Smooth muscle cell (in vitro differentiated cells): ENCODE results near the gene KLHDC1. TPM values are rescaled to one million over a fixed set of nuclear protein-coding genes. Genes with fewer than 3 reads are reported as not detected.

ENCODE experiments used
- DNase-seq: peaks from one replicate; lab custom pipeline; 2025; ENCODE audit not compliant: unreplicated experiment; lab: John Stamatoyannopoulos, UW
- H2AFZ ChIP-seq: fragments of 200-600 bp; sonication (generic); 2 replicates; pipeline ENCODE4 v1.6.0; 2016; ENCODE audit warnings: antibody characterized with exemption, low read depth, mild to moderate bottlenecking
- H3F3A ChIP-seq: fragments of 200-600 bp; sonication (generic); 2 replicates; pipeline ENCODE4 v1.6.0; 2017; ENCODE audit warnings: antibody characterized with exemption, low read depth
- H3K27ac ChIP-seq: fragments of 200-600 bp; sonication (generic); 2 replicates; pipeline ENCODE4 v1.5.1; 2016; ENCODE audit warnings: low read depth, mild to moderate bottlenecking
- H3K27me3 ChIP-seq: fragments of 200-600 bp; sonication (generic); 2 replicates; pipeline ENCODE4 v1.6.1; 2016; ENCODE audit warnings: low read depth, mild to moderate bottlenecking
- H3K36me3 ChIP-seq: fragments of 200-600 bp; sonication (generic); 2 replicates; pipeline ENCODE4 v1.5.1; 2016; ENCODE audit warnings: low read depth
- H3K4me1 ChIP-seq: fragments of 200-600 bp; sonication (generic); 2 replicates; pipeline ENCODE4 v1.5.1; 2016; ENCODE audit warnings: low read depth
- H3K4me2 ChIP-seq: fragments of 200-600 bp; sonication (generic); 2 replicates; pipeline ENCODE4 v1.6.0; 2016; ENCODE audit warnings: mild to moderate bottlenecking
- H3K4me3 ChIP-seq: fragments of 200-600 bp; sonication (generic); 2 replicates; pipeline ENCODE4 v1.5.1; 2016; ENCODE audit warnings: mild to moderate bottlenecking
- H3K79me2 ChIP-seq: fragments of 200-600 bp; sonication (generic); 2 replicates; pipeline ENCODE4 v1.6.0; 2016; ENCODE audit warnings: low read depth, mild to moderate bottlenecking
- H3K9ac ChIP-seq: fragments of 200-600 bp; sonication (generic); 2 replicates; pipeline ENCODE4 v1.6.0; 2016; ENCODE audit warnings: low read depth
- H3K9me3 ChIP-seq: fragments of 200-600 bp; sonication (generic); replicated peaks from 2 replicates; pipeline ENCODE4 v1.5.1; 2016; ENCODE audit warnings: low read depth
- H4K20me1 ChIP-seq: fragments of 200-600 bp; sonication (generic); 2 replicates; pipeline ENCODE4 v1.6.0; 2016; ENCODE audit warnings: low read depth
- WGBS: methylation state at CpG from one replicate; pipeline ENCODE4 v1.1.7; 2016; ENCODE audit warnings: low lambda C conversion rate; 5-methylcytosine and 5-hydroxymethylcytosine counted together
- polyA plus RNA-seq: library from polyadenylated mRNA; unstranded; fragments of >200 nt; fragmentation: Nextera tagmentation; extraction: Ambion mirVana; gene quantifications from 2 replicates; pipeline ENCODE4 v1.2.1, GENCODE V29; 2016
- total RNA-seq: library from RNA; depleted of rRNA; stranded (reverse); fragments of >200 nt; gene quantifications from 2 replicates; pipeline ENCODE4 v1.2.3, GENCODE V29; 2014
- TF ChIP-seq, protein P1 (sequence below): fragments of 200-600 bp; sonication (generic); IDR thresholded peaks from 2 replicates; pipeline ENCODE4 v1.5.1; 2017; ENCODE audit warnings: borderline replicate concordance, mild to moderate bottlenecking, antibody characterized with exemption; ENCODE audit not compliant: insufficient read depth, poor library complexity, severe bottlenecking

The KLHDC1 gene
- total and polyA plus RNA-seq, 2 experiments from 2014 or later, result 5.1 to 5.9 TPM

DNA sequence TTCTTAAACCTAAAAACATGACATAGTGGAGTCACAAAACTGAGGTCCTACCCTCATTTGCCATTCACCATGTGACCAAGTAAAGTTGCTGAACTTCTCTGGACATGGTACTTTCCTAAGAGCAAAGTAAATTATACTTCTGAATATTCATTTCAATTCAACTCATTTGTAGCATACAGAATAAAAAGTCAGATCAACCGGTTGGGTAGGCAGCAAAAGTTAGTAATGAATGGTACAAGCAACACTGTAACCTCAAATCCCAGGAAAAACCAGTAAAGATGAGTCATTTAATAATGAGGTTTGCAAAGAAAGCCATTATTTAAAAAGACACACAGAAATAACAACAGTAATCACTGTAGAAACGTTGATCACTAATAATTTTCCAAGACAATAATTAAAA lies 13.6 kb upstream of the KLHDC1 start:
- no peak for DNase-seq
- Histone ChIP-seq H3K36me3 (no peaks in the 10 kb centered on the region), H4K20me1 (no peaks in the 10 kb centered on the region), H3K79me2 (no peaks in the 10 kb centered on the region), H3K4me1 (no peaks in the 10 kb centered on the region), H3F3A (no peaks in the 10 kb centered on the region), H3K9me3 (no peaks in the 10 kb centered on the region), H3K4me2 (peak overlapping the region; percentile 17), H3K27me3 (no peaks in the 10 kb centered on the region), H2AFZ (no peak overlapping the region), H3K4me3 (no peak overlapping the region), H3K27ac (peak overlapping the region; percentile 2), H3K9ac (no peak overlapping the region)
- TF ChIP-seq, protein P1, sequence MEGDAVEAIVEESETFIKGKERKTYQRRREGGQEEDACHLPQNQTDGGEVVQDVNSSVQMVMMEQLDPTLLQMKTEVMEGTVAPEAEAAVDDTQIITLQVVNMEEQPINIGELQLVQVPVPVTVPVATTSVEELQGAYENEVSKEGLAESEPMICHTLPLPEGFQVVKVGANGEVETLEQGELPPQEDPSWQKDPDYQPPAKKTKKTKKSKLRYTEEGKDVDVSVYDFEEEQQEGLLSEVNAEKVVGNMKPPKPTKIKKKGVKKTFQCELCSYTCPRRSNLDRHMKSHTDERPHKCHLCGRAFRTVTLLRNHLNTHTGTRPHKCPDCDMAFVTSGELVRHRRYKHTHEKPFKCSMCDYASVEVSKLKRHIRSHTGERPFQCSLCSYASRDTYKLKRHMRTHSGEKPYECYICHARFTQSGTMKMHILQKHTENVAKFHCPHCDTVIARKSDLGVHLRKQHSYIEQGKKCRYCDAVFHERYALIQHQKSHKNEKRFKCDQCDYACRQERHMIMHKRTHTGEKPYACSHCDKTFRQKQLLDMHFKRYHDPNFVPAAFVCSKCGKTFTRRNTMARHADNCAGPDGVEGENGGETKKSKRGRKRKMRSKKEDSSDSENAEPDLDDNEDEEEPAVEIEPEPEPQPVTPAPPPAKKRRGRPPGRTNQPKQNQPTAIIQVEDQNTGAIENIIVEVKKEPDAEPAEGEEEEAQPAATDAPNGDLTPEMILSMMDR, result no peak
- 48% methylated on average over 2 of the region's 2 CpGs for WGBS

DNA sequence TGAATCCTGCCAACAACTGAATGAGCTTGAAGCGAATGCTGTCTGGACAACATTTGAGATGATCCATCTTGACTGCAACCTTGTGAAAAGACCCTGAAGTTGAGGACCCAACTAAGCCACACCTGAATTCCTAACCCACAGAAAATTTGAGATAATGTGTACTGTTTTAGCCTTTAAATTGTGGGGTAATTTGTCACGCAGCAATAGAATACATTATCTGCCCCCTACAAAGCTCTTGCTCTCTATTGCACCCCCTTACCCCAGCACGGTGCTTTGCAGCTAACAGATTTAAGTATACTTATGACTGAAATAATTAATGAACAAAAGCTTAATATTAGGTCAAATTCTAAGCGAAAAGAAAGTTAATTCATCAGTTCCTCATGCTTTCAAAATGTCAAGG lies 6.5 kb upstream of the KLHDC1 start:
- Histone ChIP-seq H3K27ac (no peak overlapping the region), H4K20me1 (no peaks in the 10 kb centered on the region), H3K79me2 (no peaks in the 10 kb centered on the region), H3F3A (peaks cover 7% of the 10 kb centered on the region), H3K9ac (no peak overlapping the region), H3K36me3 (no peaks in the 10 kb centered on the region), H3K4me3 (no peak overlapping the region), H2AFZ (no peak overlapping the region), H3K4me1 (peaks cover 4% of the 10 kb centered on the region), H3K27me3 (no peaks in the 10 kb centered on the region), H3K4me2 (no peak overlapping the region), H3K9me3 (no peaks in the 10 kb centered on the region)
- 95% methylated on average over 4 of the region's 4 CpGs for WGBS
- DNase-seq, result no peak
- TF ChIP-seq, protein P1, result no peak

DNA sequence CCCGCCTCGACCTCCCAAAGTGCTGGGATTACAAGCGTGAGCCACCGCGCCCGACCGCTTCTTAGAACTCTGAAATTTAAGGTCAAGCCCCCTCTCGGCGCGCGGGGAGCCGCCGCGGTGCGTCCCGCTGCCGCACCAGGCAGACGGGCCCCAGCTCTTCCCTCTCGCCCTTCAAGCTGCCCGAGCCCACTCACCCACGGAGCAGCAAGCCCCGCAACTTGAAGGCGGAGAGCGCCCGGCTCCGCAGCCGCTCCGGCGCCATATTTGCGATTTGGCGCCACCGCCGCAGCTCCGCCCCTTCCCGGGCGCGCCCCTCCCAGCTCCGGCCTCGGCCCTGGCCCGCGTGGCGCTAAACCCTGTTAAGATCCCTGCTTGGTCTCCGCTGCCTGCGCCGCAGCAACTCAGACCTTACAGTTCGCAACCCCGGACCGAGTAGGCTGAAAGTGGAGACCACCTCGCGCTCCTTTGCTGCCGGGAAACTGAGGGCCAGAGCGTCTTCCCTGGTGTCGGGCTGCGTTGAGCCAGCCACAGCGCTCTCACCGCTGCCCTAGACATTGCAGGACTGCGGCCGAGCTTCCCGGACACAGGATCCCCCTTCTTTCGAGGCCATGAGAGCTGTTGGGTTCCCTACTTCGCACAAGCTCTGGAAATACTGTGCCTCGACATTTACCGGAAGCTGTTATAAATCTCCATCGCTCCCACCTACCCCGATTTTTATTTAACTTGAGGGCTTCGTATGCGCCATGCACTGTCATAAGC lies 4.8 kb upstream of the KLHDC1 start, which contains the start of gene POLE2:
Gene POLE2 (minus strand): TSS at position 273 of the 759 bp plus-strand sequence. CDS start 11 bp downstream, at position 262.
- Histone ChIP-seq H3K4me2 (peak within 1 kb of the TSS; percentile 88), H2AFZ (peak within 1 kb of the TSS; percentile 100), H3K4me1 (peaks cover 10% of the 10 kb centered on the region), H3K79me2 (no peaks in the 10 kb centered on the region), H4K20me1 (no peaks in the 10 kb centered on the region), H3K4me3 (peak within 1 kb of the TSS; percentile 83), H3K27me3 (no peaks in the 10 kb centered on the region), H3F3A (peaks cover 7% of the 10 kb centered on the region), H3K9me3 (no peaks in the 10 kb centered on the region), H3K27ac (peak within 1 kb of the TSS; percentile 7), H3K36me3 (no peaks in the 10 kb centered on the region), H3K9ac (peak within 1 kb of the TSS; percentile 67)
- TF ChIP-seq, protein P1, result no peak
- peak; percentile 24 for DNase-seq
- 6% methylated on average over 66 of the region's 67 CpGs for WGBS

DNA sequence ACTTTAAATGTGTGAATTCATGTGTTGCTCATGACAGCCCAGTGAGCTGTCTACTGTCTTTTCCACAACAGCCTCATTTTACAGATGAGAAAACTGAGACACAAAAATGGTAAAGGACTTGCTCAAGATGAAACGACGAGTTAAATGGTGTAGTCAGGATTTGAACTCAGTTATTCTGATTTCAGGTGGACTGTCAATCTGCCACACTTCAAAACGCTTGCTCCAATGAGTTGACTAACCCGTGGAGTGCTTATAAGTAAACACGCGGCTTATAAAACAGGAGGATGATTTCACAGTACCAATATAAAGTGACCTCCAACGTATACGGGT lies 4.3 kb upstream of the KLHDC1 start:
- TF ChIP-seq, protein P1, result no peak
- H3K9ac ChIP-seq, result no peak overlapping the region
- no peaks in the 10 kb centered on the region for H3K36me3 ChIP-seq
- 89% methylated on average over 8 of the region's 8 CpGs for WGBS
- H3K4me3 ChIP-seq, result peak overlapping the region; percentile 83
- DNase-seq, result no peak
- H2AFZ ChIP-seq, result peak overlapping the region; percentile 100
- H3K27me3 ChIP-seq, result no peaks in the 10 kb centered on the region
- H3F3A ChIP-seq, result peaks cover 7% of the 10 kb centered on the region
- peak overlapping the region; percentile 7 for H3K27ac ChIP-seq
- H3K9me3 ChIP-seq, result no peaks in the 10 kb centered on the region
- peaks cover 10% of the 10 kb centered on the region for H3K4me1 ChIP-seq
- H3K4me2 ChIP-seq, result peak overlapping the region; percentile 88
- H3K79me2 ChIP-seq, result no peaks in the 10 kb centered on the region
- H4K20me1 ChIP-seq, result no peaks in the 10 kb centered on the region
